ENCODE measurements around the gene SEMA3C.

- no peak for TF ChIP-seq CTCF (IDR thresholded peaks at IDR 0.05)
- TF ChIP-seq POLR2AphosphoS5 (IDR thresholded peaks at IDR 0.05): no peak
- no peak for TF ChIP-seq POLR2A (IDR thresholded peaks at IDR 0.05; ENCODE audit: low read depth)
- no peak for TF ChIP-seq EP300 (IDR thresholded peaks at IDR 0.05)
These were observed 49.1 kb upstream of the SEMA3C start for GRCh38 chr7:80967917-80968297.
